ENCODE data around the gene SMIM1. TPM values are rescaled to one million over a fixed set of nuclear protein-coding genes. Genes with fewer than 3 reads are reported as not detected.

The SMIM1 gene
- total RNA-seq, 1 donor from 2014 or later, result 9.2 TPM

Other genes with a start within 250 kb of the SMIM1 start
- 35.4 TPM for gene MEGF6, start 161.2 kb upstream of the SMIM1 start, total RNA-seq
- 35.4 TPM for gene TPRG1L, start 147.7 kb upstream of the SMIM1 start, total RNA-seq
- 18.9 TPM for gene WRAP73, start 122.6 kb upstream of the SMIM1 start, total RNA-seq
- gene TP73, start 120.2 kb upstream of the SMIM1 start, total RNA-seq, result not detected
- not detected for gene CCDC27, start 20.3 kb upstream of the SMIM1 start, total RNA-seq
- 32.5 TPM for gene LRRC47, start 23.7 kb downstream of the SMIM1 start, total RNA-seq
- 53.9 TPM for gene CEP104, start 84.5 kb downstream of the SMIM1 start, total RNA-seq
- 9.3 TPM for gene DFFB, start 84.7 kb downstream of the SMIM1 start, total RNA-seq
- 18.6 TPM for gene C1orf174, start 127.5 kb downstream of the SMIM1 start, total RNA-seq

Data from sciatic nerve (tissue), 1 donor.